HK-2 (cell line): Measurements from ENCODE around the gene VPS35L.
A peak's percentile ranks its signal among the peaks of the same experiment; 100 is the strongest.

Experiments used
- DNase-seq: peaks from one replicate; pipeline ENCODE4 v3.0.0-alpha.2; 2018; ENCODE audit not compliant: unreplicated experiment

The VPS35L gene

GRCh38 chr16:19589771-19590302, 34.3 kb downstream of the VPS35L start:
- DNase-seq = no peak

- DNase-seq = peak; percentile 76
Measured at GRCh38 chr16:19595043-19595767, 39.7 kb downstream of the VPS35L start.

GRCh38 chr16:19598805-19599510, 43.5 kb downstream of the VPS35L start:
- no peak for DNase-seq

GRCh38 chr16:19599968-19600716, 44.6 kb downstream of the VPS35L start:
- DNase-seq = no peak

- peak; percentile 8 for DNase-seq
Measured at GRCh38 chr16:19601083-19601976, 45.8 kb downstream of the VPS35L start.

GRCh38 chr16:19604911-19605310, 49.4 kb downstream of the VPS35L start:
- no peak for DNase-seq

- DNase-seq = no peak
Measured at GRCh38 chr16:19605701-19606100, 50.2 kb downstream of the VPS35L start.

- no peak for DNase-seq
Measured at GRCh38 chr16:19607616-19608280, 52.2 kb downstream of the VPS35L start.

- DNase-seq = no peak
Measured at GRCh38 chr16:19609359-19609758, 53.9 kb downstream of the VPS35L start.

- DNase-seq = no peak
Measured at GRCh38 chr16:19610200-19610599, 54.7 kb downstream of the VPS35L start.

- DNase-seq = no peak
Measured at GRCh38 chr16:19613834-19614233, 58.3 kb downstream of the VPS35L start.

GRCh38 chr16:19616241-19616640, 60.7 kb downstream of the VPS35L start:
- no peak for DNase-seq

- DNase-seq = no peak
Measured at GRCh38 chr16:19618876-19619275, 63.4 kb downstream of the VPS35L start.

GRCh38 chr16:19621445-19621844, 65.9 kb downstream of the VPS35L start:
- no peak for DNase-seq

- DNase-seq = no peak
Measured at GRCh38 chr16:19625039-19625438, 69.5 kb downstream of the VPS35L start.

GRCh38 chr16:19636436-19637267, 81.1 kb downstream of the VPS35L start:
- no peak for DNase-seq

GRCh38 chr16:19639986-19640421, 84.5 kb downstream of the VPS35L start:
- DNase-seq = no peak

GRCh38 chr16:19642501-19642900, 87.0 kb downstream of the VPS35L start:
- DNase-seq = no peak

GRCh38 chr16:19644877-19645276, 89.4 kb downstream of the VPS35L start:
- no peak for DNase-seq

- DNase-seq = no peak
Measured at GRCh38 chr16:19645557-19645981, 90.1 kb downstream of the VPS35L start.
